ENCODE results near the gene RECQL5. TPM values are rescaled to one million over a fixed set of nuclear protein-coding genes. Genes with fewer than 3 reads are reported as not detected.

Gene RECQL5
- total and polyA plus RNA-seq, 10 donors = 25.7 to 51.0 (median 38.6) TPM

DNA sequence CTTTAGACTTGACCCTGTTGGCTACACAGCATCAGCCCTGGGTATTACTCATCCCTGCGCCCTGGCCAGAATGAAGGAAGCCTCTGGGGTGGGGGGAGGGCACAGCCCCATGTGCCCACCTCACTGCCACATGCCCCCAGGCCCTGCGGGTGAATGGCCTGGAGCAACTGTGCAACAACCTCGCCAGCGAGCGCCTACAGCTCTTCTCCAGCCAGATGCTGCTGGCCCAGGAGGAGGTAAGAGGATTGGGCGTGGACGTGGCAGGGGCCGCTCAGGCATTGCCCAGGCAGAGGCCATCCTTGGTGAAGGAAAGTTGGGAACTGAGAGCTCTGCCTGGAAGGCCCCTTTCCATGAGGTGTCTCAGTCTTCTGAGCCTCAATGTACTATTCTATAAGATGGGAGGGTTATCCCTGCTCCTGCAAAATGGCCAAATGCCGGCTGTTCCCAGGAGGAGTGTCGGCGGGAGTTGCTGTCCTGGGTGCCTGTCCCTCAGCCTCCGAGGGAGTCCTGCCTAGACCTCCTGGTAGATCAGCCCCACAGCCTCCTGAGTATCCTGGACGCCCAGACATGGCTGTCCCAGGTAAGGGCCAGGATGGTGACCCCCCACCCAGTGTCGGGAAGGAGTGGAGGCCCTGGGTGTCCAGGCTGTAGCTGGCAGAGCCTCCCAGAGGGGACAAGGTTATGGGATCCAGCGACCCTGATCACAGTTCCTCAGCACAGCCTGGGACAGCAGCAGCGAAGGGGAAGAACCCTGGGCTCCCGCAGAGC, 70.5 kb downstream of the RECQL5 start:
- WGBS, 5 donors = 88 to 95% (median 90%) methylated on average over 11 to 17 of the region's 17 CpGs
- H3K9me3 ChIP-seq = no peaks in the 10 kb centered on the region
- intact Hi-C loops (cut with DNase I; ENCODE audit: low total_unique reads) = no loop called here

DNA sequence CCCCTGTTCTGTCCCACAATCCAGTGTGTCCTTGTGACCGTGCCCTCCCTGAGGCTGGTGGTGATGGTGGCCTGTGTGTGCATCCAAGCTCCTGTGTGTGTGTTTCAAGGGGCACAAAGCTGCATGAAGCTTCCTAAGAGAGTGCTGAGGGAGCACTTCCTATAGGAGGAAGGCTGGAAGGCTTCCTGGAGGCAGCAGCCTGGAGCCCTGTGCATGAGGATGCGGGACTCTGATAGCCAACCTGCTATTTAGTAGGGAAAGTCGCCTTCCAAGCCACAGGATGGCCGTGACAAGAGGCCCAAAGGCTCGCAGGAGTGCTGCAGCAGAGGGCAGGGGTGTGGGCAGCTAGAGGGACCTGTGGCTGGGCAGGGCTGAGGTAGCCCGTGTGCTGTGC, 71.0 kb downstream of the RECQL5 start:
- Histone ChIP-seq H3K4me1 (peaks cover 0 to 4% (median under 1%) of the 10 kb centered on the region in 6 donors), H3K36me3 (peaks cover 0 to 45% (median 3%) of the 10 kb centered on the region in 6 donors), H3K27me3 (replicated peaks in 1 of 7) (no peaks in the 10 kb centered on the region), H3K4me3 (no peak overlapping the region), H3K27ac (no peak overlapping the region), H3K9me3 (no peaks in the 10 kb centered on the region)
- TF ChIP-seq POLR2AphosphoS5 (IDR thresholded peaks at IDR 0.05) (no peak), POLR2A (IDR thresholded peaks at IDR 0.05) (no peak)
- TF ChIP-seq, protein P1, sequence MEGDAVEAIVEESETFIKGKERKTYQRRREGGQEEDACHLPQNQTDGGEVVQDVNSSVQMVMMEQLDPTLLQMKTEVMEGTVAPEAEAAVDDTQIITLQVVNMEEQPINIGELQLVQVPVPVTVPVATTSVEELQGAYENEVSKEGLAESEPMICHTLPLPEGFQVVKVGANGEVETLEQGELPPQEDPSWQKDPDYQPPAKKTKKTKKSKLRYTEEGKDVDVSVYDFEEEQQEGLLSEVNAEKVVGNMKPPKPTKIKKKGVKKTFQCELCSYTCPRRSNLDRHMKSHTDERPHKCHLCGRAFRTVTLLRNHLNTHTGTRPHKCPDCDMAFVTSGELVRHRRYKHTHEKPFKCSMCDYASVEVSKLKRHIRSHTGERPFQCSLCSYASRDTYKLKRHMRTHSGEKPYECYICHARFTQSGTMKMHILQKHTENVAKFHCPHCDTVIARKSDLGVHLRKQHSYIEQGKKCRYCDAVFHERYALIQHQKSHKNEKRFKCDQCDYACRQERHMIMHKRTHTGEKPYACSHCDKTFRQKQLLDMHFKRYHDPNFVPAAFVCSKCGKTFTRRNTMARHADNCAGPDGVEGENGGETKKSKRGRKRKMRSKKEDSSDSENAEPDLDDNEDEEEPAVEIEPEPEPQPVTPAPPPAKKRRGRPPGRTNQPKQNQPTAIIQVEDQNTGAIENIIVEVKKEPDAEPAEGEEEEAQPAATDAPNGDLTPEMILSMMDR (IDR thresholded peaks at IDR 0.05 in 8 of 11, conservative IDR thresholded peaks at IDR 0.05 in 3 of 11) = no peak
- 78 to 88% (median 85%) methylated on average over 5 to 6 of the region's 6 CpGs for WGBS, 5 donors
- no peak for DNase-seq
- intact Hi-C loops (cut with DNase I; ENCODE audit: low total_unique reads) = no loop called here

More for the DNA sequence above, 70.5 kb downstream of the RECQL5 start:
- DNase-seq = no peak
- H3K4me1 ChIP-seq = no peaks in the 10 kb centered on the region
- H3K27ac ChIP-seq = no peak overlapping the region
- no peak overlapping the region for H3K4me3 ChIP-seq
- H3K27me3 ChIP-seq (replicated peaks in 1 of 7) = no peaks in the 10 kb centered on the region
- H3K36me3 ChIP-seq = peaks cover 0 to 42% (median 3%) of the 10 kb centered on the region in 6 donors
- TF ChIP-seq, protein P1 (IDR thresholded peaks at IDR 0.05 in 8 of 11, conservative IDR thresholded peaks at IDR 0.05 in 3 of 11) = no peak
- peak in 1 of 3 donors; percentile 55 for TF ChIP-seq POLR2AphosphoS5 (IDR thresholded peaks at IDR 0.05)

- intact Hi-C loops (cut with DNase I; ENCODE audit: low total_unique reads) = no loop called here
- Histone ChIP-seq H3K36me3 (peaks cover 0 to 50% (median 3%) of the 10 kb centered on the region in 6 donors), H3K4me3 (no peak overlapping the region), H3K9me3 (no peaks in the 10 kb centered on the region), H3K27ac (no peak overlapping the region), H3K27me3 (replicated peaks in 1 of 7) (no peaks in the 10 kb centered on the region), H3K4me1 (peaks cover 0 to 9% (median 3%) of the 10 kb centered on the region in 6 donors)
- 77 to 87% (median 83%) methylated on average over 8 to 13 of the region's 13 CpGs for WGBS, 5 donors
- TF ChIP-seq, protein P1 (IDR thresholded peaks at IDR 0.05 in 8 of 11, conservative IDR thresholded peaks at IDR 0.05 in 3 of 11) = no peak
- TF ChIP-seq POLR2A (IDR thresholded peaks at IDR 0.05) = no peak
- no peak for TF ChIP-seq POLR2AphosphoS5 (IDR thresholded peaks at IDR 0.05)
- no peak for DNase-seq
These were observed 71.6 kb downstream of the RECQL5 start for GRCh38 chr17:75595284-75595919.
